ENCODE data around the gene DNAAF5.

- no peak for TF ChIP-seq ZNF614 (CRISPR knock-in tag; IDR thresholded peaks at IDR 0.05; ENCODE audit: borderline replicate concordance)
- TF ChIP-seq ZNF691 (CRISPR knock-in tag; IDR thresholded peaks at IDR 0.05; ENCODE audit: borderline replicate concordance, low read depth) = no peak
- no peak for TF ChIP-seq GRHL1 (CRISPR knock-in tag; conservative IDR thresholded peaks at IDR 0.05)
- no peak for TF ChIP-seq KDM5B (CRISPR knock-in tag; IDR thresholded peaks at IDR 0.05; ENCODE audit: borderline replicate concordance)
- TF ChIP-seq ZHX2 (IDR thresholded peaks at IDR 0.05; ENCODE audit: low read depth) = no peak
- TF ChIP-seq ZHX2 (CRISPR knock-in tag; IDR thresholded peaks at IDR 0.05; ENCODE audit: borderline replicate concordance) = no peak
These were observed 43.7 kb upstream of the DNAAF5 start for GRCh38 chr7:682810-683209.

Measured in HepG2 (cell line).